Activated CD4-positive, alpha-beta T cell treated with anti-CD3 and anti-CD28 coated beads for 24 hours (primary cell): ENCODE results near the gene SLC6A8.

Experiments used
- DNase-seq, 2 donors: peaks; one replicate each; pipeline ENCODE4 v3.0.0-alpha.2; 2020; ENCODE audit warnings: low read depth in 2 of 2

The SLC6A8 gene

GRCh38 chrX:153687121-153688039 is at the start of gene SLC6A8:
Gene SLC6A8, plus strand, starts transcription at chrX:153687926. Its CDS starts 649 bp downstream, at chrX:153688575.
- peak; percentile 10 to 28 for DNase-seq

- DNase-seq: no peak
Measured at GRCh38 chrX:153638041-153638371, 49.7 kb upstream of the SLC6A8 start.

GRCh38 chrX:153638436-153639176 is 49.1 kb upstream of the SLC6A8 start:
- no peak for DNase-seq

- no peak for DNase-seq
Measured at GRCh38 chrX:153639177-153640044, 48.3 kb upstream of the SLC6A8 start.

GRCh38 chrX:153640045-153640686 is 47.6 kb upstream of the SLC6A8 start:
- no peak for DNase-seq

- no peak for DNase-seq
Measured at GRCh38 chrX:153640736-153641575, 46.8 kb upstream of the SLC6A8 start.

GRCh38 chrX:153641627-153642026 is 46.1 kb upstream of the SLC6A8 start:
- no peak for DNase-seq

- no peak for DNase-seq
Measured at GRCh38 chrX:153642051-153642654, 45.6 kb upstream of the SLC6A8 start.

GRCh38 chrX:153642655-153643430 is 44.9 kb upstream of the SLC6A8 start:
- DNase-seq: no peak

GRCh38 chrX:153643431-153644351 is 44.0 kb upstream of the SLC6A8 start:
- no peak for DNase-seq

- no peak for DNase-seq
Measured at GRCh38 chrX:153644356-153645125, 43.2 kb upstream of the SLC6A8 start.

GRCh38 chrX:153645151-153645550 is 42.6 kb upstream of the SLC6A8 start:
- DNase-seq: no peak

- no peak for DNase-seq
Measured at GRCh38 chrX:153645921-153646488, 41.7 kb upstream of the SLC6A8 start.

GRCh38 chrX:153646620-153647373 is 40.9 kb upstream of the SLC6A8 start, which contains the start of gene DUSP9:
Gene DUSP9, plus strand, starts transcription at chrX:153647203. Its CDS starts 751 bp downstream, at chrX:153647954.
- DNase-seq: no peak

- no peak for DNase-seq
Measured at GRCh38 chrX:153647461-153648357, 40.0 kb upstream of the SLC6A8 start.
